HepG2 (cell line): ENCODE data around the gene BMF.

Experiments
- CHCHD3 ChIP-seq: sonication (generic); formaldehyde crosslinking; IDR thresholded peaks from 2 replicates; pipeline ENCODE4 v1.8.0; 2022; ENCODE audit warnings: mild to moderate bottlenecking, missing genetic modification reagents, moderate library complexity
- EZH2 ChIP-seq: conservative IDR thresholded peaks from 2 replicates; pipeline ENCODE4 v1.6.1; 2012; ENCODE audit warnings: mild to moderate bottlenecking, low read depth, low read length, moderate library complexity
- NFIC ChIP-seq: IDR thresholded peaks from 2 replicates; pipeline ENCODE4 v1.6.1; 2012; ENCODE audit warnings: mild to moderate bottlenecking, low read length, inconsistent platforms
- POLR2A ChIP-seq, 2 experiments: IDR thresholded peaks; 2 replicates each; pipeline ENCODE4 v1.6.1; 2011; ENCODE audit warnings: low read depth in 2 of 2, low read length in 2 of 2, mild to moderate bottlenecking in 1 of 2, moderate library complexity in 1 of 2; ENCODE audit not compliant: insufficient read depth in 1 of 2
- SALL2 ChIP-seq: sonication (generic); formaldehyde crosslinking; IDR thresholded peaks from 2 replicates; pipeline ENCODE4 v1.8.1; 2023; ENCODE audit warnings: mild to moderate bottlenecking, missing genetic modification reagents, inconsistent platforms
- TAF1 ChIP-seq: sonication (generic); formaldehyde crosslinking; IDR thresholded peaks from 2 replicates; pipeline ENCODE4 v1.4.0; 2020; ENCODE audit warnings: missing genetic modification reagents
- YY1 ChIP-seq: IDR thresholded peaks from 2 replicates; pipeline ENCODE4 v1.6.1; 2011; ENCODE audit warnings: low read length, low read depth, moderate library complexity, mild to moderate bottlenecking; ENCODE audit not compliant: insufficient read depth, insufficient replicate concordance
- ZNF263 ChIP-seq: sonication (generic); formaldehyde crosslinking; IDR thresholded peaks from 2 replicates; pipeline ENCODE4 v1.4.0; 2020; ENCODE audit warnings: missing genetic modification reagents
- ZNF616 ChIP-seq: sonication (generic); formaldehyde crosslinking; IDR thresholded peaks from 2 replicates; pipeline ENCODE4 v1.5.0; 2020; ENCODE audit warnings: low read depth, mild to moderate bottlenecking, missing genetic modification reagents
- ZSCAN29 ChIP-seq: sonication (generic); formaldehyde crosslinking; conservative IDR thresholded peaks from 2 replicates; pipeline ENCODE4 v1.4.0; 2020; ENCODE audit warnings: mild to moderate bottlenecking, missing genetic modification reagents
- TF ChIP-seq, protein P1 (sequence below): sonication (generic); formaldehyde crosslinking; IDR thresholded peaks from 2 replicates; pipeline ENCODE4 v1.4.0; 2020; ENCODE audit warnings: missing genetic modification reagents, borderline replicate concordance
- TF ChIP-seq, protein P2 (sequence below): sonication (generic); formaldehyde crosslinking; conservative IDR thresholded peaks from 2 replicates; pipeline ENCODE4 v1.5.0; 2020; ENCODE audit warnings: missing genetic modification reagents

GRCh38 chr15:40097096-40097967 is 11.3 kb downstream of the BMF start:
- no peak for TF ChIP-seq TAF1
- TF ChIP-seq, protein P1, sequence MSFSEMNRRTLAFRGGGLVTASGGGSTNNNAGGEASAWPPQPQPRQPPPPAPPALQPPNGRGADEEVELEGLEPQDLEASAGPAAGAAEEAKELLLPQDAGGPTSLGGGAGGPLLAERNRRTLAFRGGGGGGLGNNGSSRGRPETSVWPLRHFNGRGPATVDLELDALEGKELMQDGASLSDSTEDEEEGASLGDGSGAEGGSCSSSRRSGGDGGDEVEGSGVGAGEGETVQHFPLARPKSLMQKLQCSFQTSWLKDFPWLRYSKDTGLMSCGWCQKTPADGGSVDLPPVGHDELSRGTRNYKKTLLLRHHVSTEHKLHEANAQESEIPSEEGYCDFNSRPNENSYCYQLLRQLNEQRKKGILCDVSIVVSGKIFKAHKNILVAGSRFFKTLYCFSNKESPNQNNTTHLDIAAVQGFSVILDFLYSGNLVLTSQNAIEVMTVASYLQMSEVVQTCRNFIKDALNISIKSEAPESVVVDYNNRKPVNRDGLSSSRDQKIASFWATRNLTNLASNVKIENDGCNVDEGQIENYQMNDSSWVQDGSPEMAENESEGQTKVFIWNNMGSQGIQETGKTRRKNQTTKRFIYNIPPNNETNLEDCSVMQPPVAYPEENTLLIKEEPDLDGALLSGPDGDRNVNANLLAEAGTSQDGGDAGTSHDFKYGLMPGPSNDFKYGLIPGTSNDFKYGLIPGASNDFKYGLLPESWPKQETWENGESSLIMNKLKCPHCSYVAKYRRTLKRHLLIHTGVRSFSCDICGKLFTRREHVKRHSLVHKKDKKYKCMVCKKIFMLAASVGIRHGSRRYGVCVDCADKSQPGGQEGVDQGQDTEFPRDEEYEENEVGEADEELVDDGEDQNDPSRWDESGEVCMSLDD (CRISPR knock-in tag), result no peak
- TF ChIP-seq POLR2A (IDR thresholded peaks at IDR 0.05; ENCODE audit: insufficient read depth in 1 of 2, low read depth in 2 of 2, low read length in 2 of 2), result no peak
- TF ChIP-seq, protein P2, sequence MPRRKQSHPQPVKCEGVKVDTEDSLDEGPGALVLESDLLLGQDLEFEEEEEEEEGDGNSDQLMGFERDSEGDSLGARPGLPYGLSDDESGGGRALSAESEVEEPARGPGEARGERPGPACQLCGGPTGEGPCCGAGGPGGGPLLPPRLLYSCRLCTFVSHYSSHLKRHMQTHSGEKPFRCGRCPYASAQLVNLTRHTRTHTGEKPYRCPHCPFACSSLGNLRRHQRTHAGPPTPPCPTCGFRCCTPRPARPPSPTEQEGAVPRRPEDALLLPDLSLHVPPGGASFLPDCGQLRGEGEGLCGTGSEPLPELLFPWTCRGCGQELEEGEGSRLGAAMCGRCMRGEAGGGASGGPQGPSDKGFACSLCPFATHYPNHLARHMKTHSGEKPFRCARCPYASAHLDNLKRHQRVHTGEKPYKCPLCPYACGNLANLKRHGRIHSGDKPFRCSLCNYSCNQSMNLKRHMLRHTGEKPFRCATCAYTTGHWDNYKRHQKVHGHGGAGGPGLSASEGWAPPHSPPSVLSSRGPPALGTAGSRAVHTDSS (CRISPR knock-in tag), result no peak
- peak; percentile 92 for TF ChIP-seq ZNF263 (CRISPR knock-in tag)
- no peak for TF ChIP-seq CHCHD3 (CRISPR knock-in tag)
- TF ChIP-seq YY1, result no peak
- TF ChIP-seq SALL2, result no peak
- TF ChIP-seq ZSCAN29 (CRISPR knock-in tag), result no peak
- TF ChIP-seq NFIC, result no peak
- no peak for TF ChIP-seq ZNF616
- TF ChIP-seq EZH2, result no peak
